BLaER1 treated with 17β-estradiol and CSF1 and Interleukin-3, amounts not matched to agents 10 nM and 100 nM (cell line): ENCODE results near the gene SMCHD1.
"Not testable (repeated sequence)": the region's sequence is repeated elsewhere in the genome, so short reads cannot be mapped to it uniquely, and the experiment has no call there.

Experiments used
- H3K27ac ChIP-seq, 11 experiments: shearing (Covaris generic); formaldehyde crosslinking; 2 replicates each; pipeline ENCODE4 v1.8.1; 2022
- H3K27me3 ChIP-seq, 11 experiments: shearing (Covaris generic); formaldehyde crosslinking; 2 replicates each; pipeline ENCODE4 v1.8.1; 2022
- H3K36me3 ChIP-seq, 11 experiments: shearing (Covaris generic); formaldehyde crosslinking; 2 replicates each; pipeline ENCODE4 v1.8.1; 2022
- H3K4me1 ChIP-seq, 10 experiments: shearing (Covaris generic); formaldehyde crosslinking; 2 replicates each; pipeline ENCODE4 v1.8.1; 2022
- H3K4me2 ChIP-seq, 11 experiments: shearing (Covaris generic); formaldehyde crosslinking; 2 replicates each; pipeline ENCODE4 v1.8.1; 2022
- H3K4me3 ChIP-seq, 10 experiments: shearing (Covaris generic); formaldehyde crosslinking; 2 replicates each; pipeline ENCODE4 v1.8.1; 2022
- H3K9ac ChIP-seq, 11 experiments: shearing (Covaris generic); formaldehyde crosslinking; 2 replicates each; pipeline ENCODE4 v1.8.1; 2022
- H3K9me3 ChIP-seq, 11 experiments: shearing (Covaris generic); formaldehyde crosslinking; replicated peaks in 1 of 11; 2 replicates each; pipeline ENCODE4 v1.8.1; 2022
- H4K20me1 ChIP-seq, 11 experiments: shearing (Covaris generic); formaldehyde crosslinking; 2 replicates each; pipeline ENCODE4 v1.8.1; 2022
- Cebpa-rat ChIP-seq, 11 experiments: shearing (Covaris generic); IDR thresholded peaks; 2 replicates each; pipeline ENCODE4 v1.8.1; 2022

SMCHD1 gene

GRCh38 chr18:2851771-2852170 is 196.2 kb downstream of the SMCHD1 start:
- Histone ChIP-seq H3K4me1 (peaks cover 18 to 82% (median 34%) of the 10 kb centered on the region in 10 experiments), H3K9me3 (no peaks in the 10 kb centered on the region; a peak in 1 of 22 replicates), H3K27me3 (peaks cover 0 to 52% (median 45%) of the 10 kb centered on the region in 11 experiments; a peak in 21 of 22 replicates), H3K4me2 (peak overlapping the region in 3 of 11 experiments; percentile 2 to 92 (median 82); a peak in 4 of 22 replicates), H3K27ac (no peak overlapping the region), H3K4me3 (peak overlapping the region in 2 of 10 experiments; percentile 92 to 96; a peak in 1 of 20 replicates), H4K20me1 (peaks cover 0 to 89% (median 8%) of the 10 kb centered on the region in 11 experiments; a peak in 12 of 22 replicates), H3K36me3 (peaks cover 0 to 86% (median 0%) of the 10 kb centered on the region in 11 experiments; a peak in 7 of 22 replicates), H3K9ac (0 out of 22 replicates have a peak overlapping the region, but pooled peaks of 2 of the 11 experiments have one; percentile 11 to 28)
- no peak for TF ChIP-seq Cebpa-rat (IDR thresholded peaks at IDR 0.05)

DNA sequence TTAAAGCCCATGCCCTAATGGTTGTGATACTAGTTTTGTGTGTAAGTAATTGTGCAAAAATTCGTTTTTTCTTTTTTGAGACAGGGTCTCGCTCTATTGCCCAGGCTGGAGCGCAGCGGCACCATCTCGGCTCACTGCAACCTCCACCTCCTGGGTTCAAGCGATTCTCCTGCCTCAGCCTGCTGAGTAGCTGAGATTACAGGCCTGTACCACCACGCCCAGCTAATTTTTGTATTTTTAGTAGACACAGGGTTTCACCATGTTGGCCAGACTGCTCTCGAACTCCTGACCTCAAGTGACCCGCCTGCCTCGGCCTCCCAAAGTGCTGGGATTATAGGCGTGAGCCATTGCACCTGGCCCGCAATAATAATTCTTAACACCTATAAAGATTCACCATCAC is 196.9 kb downstream of the SMCHD1 start:
- peaks cover 11 to 89% (median 35%) of the 10 kb centered on the region in 10 experiments for H3K4me1 ChIP-seq
- not testable (repeated sequence) for H3K9ac ChIP-seq, H3K9me3 ChIP-seq, H3K27ac ChIP-seq, H3K4me3 ChIP-seq
- peaks cover 0 to 45% (median 39%) of the 10 kb centered on the region in 11 experiments; a peak in 21 of 22 replicates for H3K27me3 ChIP-seq
- H3K36me3 ChIP-seq: peaks cover 0 to 86% (median 0%) of the 10 kb centered on the region in 11 experiments; a peak in 7 of 22 replicates
- H3K4me2 ChIP-seq: peak overlapping the region in 2 of 11 experiments; percentile 82 to 92; a peak in 4 of 22 replicates
- peaks cover 0 to 96% (median 2%) of the 10 kb centered on the region in 11 experiments; a peak in 12 of 22 replicates for H4K20me1 ChIP-seq

DNA sequence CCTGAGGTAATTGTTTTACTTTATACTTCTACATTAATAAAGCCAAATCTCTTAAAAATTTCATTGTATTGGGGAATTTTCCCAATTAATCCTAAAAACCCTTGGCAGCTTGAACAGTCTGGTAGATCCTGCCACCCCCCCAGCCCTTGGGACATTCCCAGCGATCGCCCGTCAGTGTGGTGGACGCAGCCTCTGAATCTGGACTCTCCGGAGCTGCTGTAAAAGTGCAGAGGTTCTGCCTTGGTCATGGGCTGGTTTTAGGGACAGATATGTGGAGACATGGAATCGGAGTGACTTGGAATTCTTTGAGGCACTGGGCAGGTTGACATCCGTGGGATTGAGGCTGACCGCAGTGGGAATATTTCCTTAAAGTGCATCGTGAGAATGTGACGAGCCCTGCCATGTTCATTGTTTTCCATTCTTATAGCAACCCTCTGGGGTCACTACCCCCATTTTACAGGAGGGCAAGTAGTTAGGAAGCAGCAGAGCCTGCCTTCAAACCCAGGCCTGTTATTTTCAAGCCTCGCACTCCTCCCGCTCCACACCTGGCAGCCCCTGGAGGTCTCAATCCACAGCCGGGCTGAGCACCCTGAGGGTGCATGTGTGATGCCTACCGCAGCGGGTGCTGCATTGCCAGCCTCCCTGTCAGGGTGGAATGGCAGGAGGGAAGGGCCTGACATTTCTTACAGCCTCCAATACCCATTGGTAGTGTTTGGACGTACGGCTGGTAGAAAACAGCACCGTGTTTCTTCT is 197.8 kb downstream of the SMCHD1 start:
- Histone ChIP-seq H3K9ac (peak overlapping the region in 2 of 11 experiments; percentile 62 to 67; a peak in 4 of 22 replicates), H3K36me3 (peaks cover 0 to 90% (median 0%) of the 10 kb centered on the region in 11 experiments; a peak in 7 of 22 replicates), H4K20me1 (peaks cover 0 to 100% (median 0%) of the 10 kb centered on the region in 11 experiments; a peak in 7 of 22 replicates), H3K4me1 (peaks cover 4 to 97% (median 34%) of the 10 kb centered on the region in 10 experiments; a peak in 19 of 20 replicates), H3K27ac (no peak overlapping the region), H3K27me3 (peaks cover 0 to 36% (median 30%) of the 10 kb centered on the region in 11 experiments; a peak in 21 of 22 replicates), H3K9me3 (no peaks in the 10 kb centered on the region; a peak in 1 of 22 replicates), H3K4me3 (no peak overlapping the region; a peak in 1 of 20 replicates), H3K4me2 (peak overlapping the region in 3 of 11 experiments; percentile 75 to 92 (median 82); a peak in 7 of 22 replicates)
- no peak for TF ChIP-seq Cebpa-rat (IDR thresholded peaks at IDR 0.05)

DNA sequence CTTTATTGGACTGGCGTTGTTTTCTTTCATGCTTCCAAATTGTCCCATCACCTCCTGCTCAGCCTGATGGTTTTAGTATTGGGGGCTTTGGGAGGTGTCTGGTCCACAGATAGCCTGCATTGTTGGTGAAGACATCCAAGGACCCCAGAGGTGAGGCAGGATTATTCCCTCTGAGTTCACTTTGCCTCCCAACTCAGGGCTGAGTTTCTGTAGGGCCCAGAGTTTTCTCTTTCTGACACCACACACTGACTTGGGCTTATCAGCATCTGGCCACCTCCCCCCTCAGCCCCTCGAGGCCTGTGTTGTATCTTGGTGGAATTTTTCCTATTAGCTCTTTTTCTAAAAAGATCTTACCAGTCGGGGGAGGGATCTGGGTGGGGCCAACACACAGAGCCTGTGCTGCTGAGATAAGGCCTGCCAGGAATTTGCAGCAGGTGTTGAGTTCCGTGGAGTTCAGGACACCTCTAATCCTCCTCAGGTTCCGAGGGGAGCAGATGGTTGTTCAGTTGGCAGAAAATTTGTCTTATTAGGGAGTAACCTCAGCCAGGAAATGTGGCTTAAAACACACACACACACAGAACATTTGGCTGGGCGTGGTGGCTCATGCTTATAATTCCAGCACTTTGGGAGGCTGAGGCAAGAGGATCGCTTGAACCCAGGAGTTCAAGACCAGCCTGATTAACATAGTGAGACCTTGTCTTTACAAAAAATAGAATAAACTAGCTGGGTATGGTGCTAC is 198.6 kb downstream of the SMCHD1 start:
- H3K27me3 ChIP-seq: peaks cover 0 to 28% (median 22%) of the 10 kb centered on the region in 11 experiments; a peak in 21 of 22 replicates
- peak overlapping the region in 2 of 11 experiments; percentile 13 to 68; a peak in 2 of 22 replicates for H3K27ac ChIP-seq
- peaks cover 0 to 6% (median 0%) of the 10 kb centered on the region in 11 experiments; a peak in 10 of 22 replicates for H3K9me3 ChIP-seq
- peaks cover 0 to 99% (median 0%) of the 10 kb centered on the region in 11 experiments; a peak in 6 of 22 replicates for H4K20me1 ChIP-seq
- H3K4me1 ChIP-seq: peaks cover 0 to 97% (median 28%) of the 10 kb centered on the region in 10 experiments; a peak in 16 of 20 replicates
- H3K4me2 ChIP-seq: peak overlapping the region in 4 of 11 experiments; percentile 67 to 92 (median 78); a peak in 9 of 22 replicates
- H3K4me3 ChIP-seq: no peak overlapping the region
- peaks cover 0 to 89% (median 0%) of the 10 kb centered on the region in 11 experiments; a peak in 7 of 22 replicates for H3K36me3 ChIP-seq
- no peak for TF ChIP-seq Cebpa-rat (IDR thresholded peaks at IDR 0.05)
- peak overlapping the region in 3 of 11 experiments; percentile 15 to 67 (median 62); a peak in 5 of 22 replicates for H3K9ac ChIP-seq
